H1 (cell line): ENCODE measurements around the gene CNTN6. TPM values are rescaled to one million over a fixed set of nuclear protein-coding genes. Genes with fewer than 3 reads are reported as not detected.

Source experiments
- CTCF ChIA-PET: fragments of 300-600 bp; sonication (Branson Sonifier 250); formaldehyde crosslinking; loops from one replicate; lab custom pipeline; 2021; ENCODE audit not compliant: partially characterized antibody; lab: Charles Lee
- POLR2A ChIA-PET: fragments of 300-600 bp; sonication (Branson Sonifier 250); formaldehyde crosslinking; loops from one replicate; lab custom pipeline; 2021; ENCODE audit warnings: inconsistent platforms; ENCODE audit not compliant: partially characterized antibody; lab: Charles Lee
- DNase-seq, 2 experiments: peaks; one replicate each; pipeline versions ENCODE4 v3.0.0 to v3.0.0-alpha.2; 2010 to 2022; ENCODE audit warnings: low spot score in 2 of 2, low read depth in 1 of 2, mixed read lengths in 1 of 2
- FAIRE-seq: peaks from 2 replicates; lab custom pipeline; 2011; peaks lifted over from hg19 to GRCh38; lab: Jason Lieb, UNC
- H2AFZ ChIP-seq: 2 replicates; pipeline ENCODE4 v1.8.1; 2012; ENCODE audit warnings: low read length, inconsistent platforms
- H2AK5ac ChIP-seq: 2 replicates; pipeline ENCODE4 v1.6.1; 2013; ENCODE audit warnings: low read depth, low read length
- H2BK120ac ChIP-seq: replicated peaks from 2 replicates; pipeline ENCODE3; 2013; ENCODE audit warnings: low read depth, low read length, inconsistent platforms
- H2BK12ac ChIP-seq: 2 replicates; pipeline ENCODE4 v1.6.1; 2013; ENCODE audit warnings: low read depth, low read length
- H2BK15ac ChIP-seq: 2 replicates; pipeline ENCODE4 v1.6.1; 2013; ENCODE audit warnings: low read length
- H2BK20ac ChIP-seq: 2 replicates; pipeline ENCODE4 v1.6.1; 2013; ENCODE audit warnings: low read length
- H2BK5ac ChIP-seq: 2 replicates; pipeline ENCODE4 v1.6.1; 2013; ENCODE audit warnings: low read depth, low read length
- H3K14ac ChIP-seq: 2 replicates; pipeline ENCODE4 v1.6.1; 2013; ENCODE audit warnings: inconsistent platforms; ENCODE audit not compliant: insufficient read length
- H3K18ac ChIP-seq: 2 replicates; pipeline ENCODE4 v1.6.1; 2013; ENCODE audit warnings: low read length; ENCODE audit errors: extremely low read depth
- H3K23ac ChIP-seq: 2 replicates; pipeline ENCODE4 v1.6.1; 2013; ENCODE audit warnings: inconsistent platforms; ENCODE audit not compliant: insufficient read length
- H3K23me2 ChIP-seq: 2 replicates; pipeline ENCODE4 v1.6.1; 2013; ENCODE audit warnings: low read depth, low read length
- H3K27ac ChIP-seq: 2 replicates; pipeline ENCODE4 v1.6.1; 2011; ENCODE audit warnings: low read depth, low read length, inconsistent platforms
- H3K27me3 ChIP-seq, 4 experiments: replicated peaks in 1 of 4; 1 replicate in 1 of 4; 2 replicates in 3 of 4; pipeline versions ENCODE4 v1.6.1 to v1.8.1; 2011 to 2013; ENCODE audit warnings: low read length in 3 of 4, mild to moderate bottlenecking in 3 of 4, inconsistent platforms in 2 of 4, mixed read lengths in 2 of 4, moderate library complexity in 1 of 4; ENCODE audit not compliant: control insufficient read depth in 3 of 4, insufficient read depth in 3 of 4; ENCODE audit errors: extremely low read depth in 1 of 4
- H3K36me3 ChIP-seq, 4 experiments: 2 replicates each; pipeline versions ENCODE4 v1.6.1 to v1.8.1; 2011 to 2013; ENCODE audit warnings: mild to moderate bottlenecking in 4 of 4, low read length in 3 of 4, moderate library complexity in 2 of 4, control low read depth in 1 of 4, inconsistent platforms in 1 of 4; ENCODE audit not compliant: insufficient read depth in 4 of 4, control insufficient read depth in 2 of 4
- H3K4ac ChIP-seq: replicated peaks from 2 replicates; pipeline ENCODE3; 2013; ENCODE audit warnings: low read length, low read depth, mixed read lengths, inconsistent platforms; ENCODE audit not compliant: insufficient read length
- H3K4me1 ChIP-seq, 4 experiments: replicated peaks in 1 of 4; 1 replicate in 1 of 4; 2 replicates in 3 of 4; pipeline versions ENCODE4 v1.6.1 to v1.8.1; 2011 to 2013; ENCODE audit warnings: low read length in 3 of 4, inconsistent platforms in 2 of 4, mixed read lengths in 1 of 4; ENCODE audit not compliant: insufficient read depth in 4 of 4, control insufficient read depth in 3 of 4
- H3K4me2 ChIP-seq, 2 experiments: 2 replicates each; pipeline versions ENCODE4 v1.6.1 to v1.8.1; 2011 to 2013; ENCODE audit warnings: low read depth in 2 of 2, low read length in 2 of 2, control low read depth in 1 of 2, inconsistent platforms in 1 of 2, mild to moderate bottlenecking in 1 of 2; ENCODE audit not compliant: insufficient read depth in 1 of 2
- H3K4me3 ChIP-seq, 4 experiments: fragments of 200-600, 300-600 bp in 1 of 4; sonication (generic), shearing (Covaris generic), sonication (Bioruptor Twin) in 1 of 4; 2 replicates each; pipeline versions ENCODE4 v1.5.1 to v1.8.1; 2011 to 2016; ENCODE audit warnings: low read length in 4 of 4, low read depth in 3 of 4, control low read depth in 2 of 4, inconsistent platforms in 2 of 4, mild to moderate bottlenecking in 2 of 4, mixed read lengths in 1 of 4, moderate library complexity in 1 of 4; ENCODE audit not compliant: insufficient read depth in 2 of 4; ENCODE audit errors: extremely low read depth in 1 of 4
- H3K56ac ChIP-seq: replicated peaks from 2 replicates; pipeline ENCODE3; 2013; ENCODE audit warnings: low read depth, mild to moderate bottlenecking, mixed read lengths, low read length, inconsistent platforms; ENCODE audit not compliant: insufficient read length
- H3K79me1 ChIP-seq: 2 replicates; pipeline ENCODE4 v1.6.1; 2013; ENCODE audit warnings: low read depth, low read length, control low read depth
- H3K79me2 ChIP-seq, 2 experiments: 2 replicates each; pipeline versions ENCODE4 v1.6.1 to v1.8.1; 2012 to 2013; ENCODE audit warnings: low read length in 2 of 2, mild to moderate bottlenecking in 2 of 2, inconsistent platforms in 1 of 2; ENCODE audit not compliant: insufficient read depth in 2 of 2, control insufficient read depth in 1 of 2
- H3K9ac ChIP-seq, 4 experiments: replicated peaks in 1 of 4; 1 replicate in 1 of 4; 2 replicates in 3 of 4; pipeline versions ENCODE4 v1.6.1 to v1.8.1; 2011 to 2013; ENCODE audit warnings: low read depth in 3 of 4, low read length in 3 of 4, control low read depth in 2 of 4, mild to moderate bottlenecking in 2 of 4, moderate library complexity in 2 of 4, inconsistent platforms in 1 of 4; ENCODE audit errors: extremely low read depth in 1 of 4
- H3K9me3 ChIP-seq, 2 experiments: 2 replicates each; pipeline versions ENCODE4 v1.6.1 to v1.8.1; 2012 to 2013; ENCODE audit warnings: mild to moderate bottlenecking in 2 of 2, moderate library complexity in 2 of 2, control low read depth in 1 of 2, inconsistent platforms in 1 of 2, low read depth in 1 of 2, low read length in 1 of 2, mixed read lengths in 1 of 2; ENCODE audit not compliant: insufficient read depth in 2 of 2
- H4K20me1 ChIP-seq, 2 experiments: replicated peaks in 1 of 2; 2 replicates each; pipeline versions ENCODE3 to v1.8.1; 2011 to 2013; ENCODE audit warnings: inconsistent platforms in 2 of 2, low read length in 2 of 2, mild to moderate bottlenecking in 1 of 2; ENCODE audit not compliant: insufficient read depth in 2 of 2, control insufficient read depth in 1 of 2
- H4K5ac ChIP-seq: 2 replicates; pipeline ENCODE4 v1.6.1; 2013; ENCODE audit warnings: low read length, low read depth, mixed read lengths, inconsistent platforms; ENCODE audit not compliant: insufficient read length
- H4K8ac ChIP-seq: 2 replicates; pipeline ENCODE4 v1.8.0; 2013; ENCODE audit warnings: mild to moderate bottlenecking, moderate library complexity, low read length, inconsistent platforms; ENCODE audit not compliant: insufficient read depth; ENCODE audit errors: extremely low read depth
- H4K91ac ChIP-seq: replicated peaks from 2 replicates; pipeline ENCODE3; 2013; ENCODE audit warnings: low read length, mixed read lengths, inconsistent platforms; ENCODE audit not compliant: insufficient read length
- ATF2 ChIP-seq: IDR thresholded peaks from 2 replicates; pipeline ENCODE4 v1.6.1; 2012; ENCODE audit warnings: low read length, inconsistent platforms
- CTBP2 ChIP-seq: IDR thresholded peaks from 2 replicates; pipeline ENCODE4 v1.7.0; 2011; ENCODE audit warnings: borderline replicate concordance, mild to moderate bottlenecking, moderate library complexity, mixed read lengths, low read length; ENCODE audit not compliant: insufficient read depth, insufficient read length
- HDAC6 ChIP-seq: IDR thresholded peaks from one replicate; pipeline ENCODE4 v1.7.1; 2012; ENCODE audit warnings: low read depth, mild to moderate bottlenecking, inconsistent platforms, low read length, moderate library complexity
- POLR2A ChIP-seq, 2 experiments: IDR thresholded peaks; 1 replicate in 1 of 2; 2 replicates in 1 of 2; pipeline ENCODE4 v1.6.1; 2011; ENCODE audit warnings: low read depth in 2 of 2, low read length in 2 of 2, mild to moderate bottlenecking in 2 of 2; ENCODE audit errors: control extremely low read depth in 1 of 2
- POLR2AphosphoS5 ChIP-seq: IDR thresholded peaks from 2 replicates; pipeline ENCODE4 v1.6.1; 2011; ENCODE audit warnings: low read depth, low read length
- SIX5 ChIP-seq: IDR thresholded peaks from 2 replicates; pipeline ENCODE4 v1.6.1; 2011; ENCODE audit warnings: mild to moderate bottlenecking, low read depth, low read length
- SP1 ChIP-seq: IDR thresholded peaks from 2 replicates; pipeline ENCODE4 v1.6.1; 2011; ENCODE audit warnings: low read depth, low read length
- SP2 ChIP-seq: IDR thresholded peaks from 2 replicates; pipeline ENCODE4 v1.6.1; 2012; ENCODE audit warnings: mild to moderate bottlenecking, low read length, inconsistent platforms
- WGBS, 2 experiments: shearing (Covaris generic) in 1 of 2; methylation state at CpG; one replicate each; pipeline versions ENCODE4 v1.1.6 to v1.1.7; 2013 to 2015; ENCODE audit warnings: low lambda C conversion rate in 2 of 2, mixed read lengths in 2 of 2, inconsistent platforms in 1 of 2, low coverage in 1 of 2, missing lambda C conversion rate in 1 of 2; ENCODE audit not compliant: insufficient replicate concordance in 2 of 2, insufficient coverage in 1 of 2, insufficient read length in 1 of 2; ENCODE audit errors: extremely low coverage in 1 of 2, missing lambda C conversion rate in 1 of 2; 5-methylcytosine and 5-hydroxymethylcytosine counted together
- polyA plus RNA-seq, 7 experiments: library from polyadenylated mRNA; depleted of rRNA in 3 of 7; stranded (reverse) in 5 of 7; unstranded in 2 of 7; fragments of >200 nt in 5 of 7; fragments of 200-250 nt in 2 of 7; gene quantifications; 1 replicate in 5 of 7; 2 replicates in 1 of 7; 4 replicates in 1 of 7; pipeline versions ENCODE4 v1.2.1 to v1.2.3, GENCODE V29; 2011 to 2013; ENCODE audit warnings: missing spikeins in 2 of 7, mixed read lengths in 2 of 7
- total RNA-seq: library from RNA; stranded (reverse); fragmentation: NEBNext Ultra II Directional; extraction: Animal tissue kit (Norgen Biotek cat#: 25700); gene quantifications from 2 replicates; pipeline ENCODE4 v1.2.1, GENCODE V29; 2021

CNTN6 gene
- total and polyA plus RNA-seq, 2 of the 8 experiments (the other 6 are each of a cell fraction or from before 2014, with no cell fraction given), result not detected

GRCh38 chr3:1355691-1356090, 262.9 kb downstream of the CNTN6 start:
- Histone ChIP-seq H3K9me3 (no peaks in the 10 kb centered on the region), H2AK5ac (no peak overlapping the region), H3K18ac (no peak overlapping the region), H3K4me2 (no peak overlapping the region), H3K27ac (no peak overlapping the region), H4K20me1 (no peaks in the 10 kb centered on the region), H3K36me3 (no peaks in the 10 kb centered on the region), H4K5ac (no peak overlapping the region), H2BK120ac (no peak overlapping the region), H4K91ac (no peak overlapping the region), H4K8ac (no peak overlapping the region), H3K23ac (no peak overlapping the region), H3K9ac (no peak overlapping the region), H3K27me3 (no peaks in the 10 kb centered on the region), H3K79me2 (no peaks in the 10 kb centered on the region), H2BK20ac (no peak overlapping the region), H2BK5ac (no peak overlapping the region), H3K14ac (no peak overlapping the region), H3K56ac (no peak overlapping the region), H2BK12ac (no peak overlapping the region), H2BK15ac (no peak overlapping the region)
- ChIA-PET CTCF (no interaction called here), POLR2A (no interaction called here)
- no peak for FAIRE-seq
- TF ChIP-seq SIX5 (no peak), ATF2 (no peak), POLR2AphosphoS5 (no peak), SP2 (no peak), SP1 (no peak), HDAC6 (no peak), POLR2A (IDR thresholded peaks at IDR 0.05; ENCODE audit: control extremely low read depth in 1 of 2, low read depth in 2 of 2, low read length in 2 of 2) (no peak), CTBP2 (no peak)
- TF ChIP-seq, all 59 proteins: peak for 0
- no peak overlapping the region for H2AFZ ChIP-seq
- H3K79me1 ChIP-seq, result no peaks in the 10 kb centered on the region
- no peak overlapping the region for H3K4me3 ChIP-seq
- no peak for DNase-seq
- H3K4me1 ChIP-seq, result no peaks in the 10 kb centered on the region
- no peak overlapping the region for H3K4ac ChIP-seq
- WGBS, 2 experiments, result 93% methylated on average over 3 of the region's 3 CpGs; no CpG with 5 or more reads in 1 of the 2 experiments
- H3K23me2 ChIP-seq, result no peaks in the 10 kb centered on the region
